A673 (cell line): ENCODE measurements around the gene SLC25A21. TPM values are rescaled to one million over a fixed set of nuclear protein-coding genes. Genes with fewer than 3 reads are reported as not detected.

Experiments used
- BruUV-seq: library from RNA; stranded (reverse); fragments of 400-500 nt; replicated peaks from 2 replicates; lab custom pipeline; 2021; lab: Mats Ljungman, UMichigan
- CTCF ChIA-PET: fragments of 300-600 bp; sonication (Branson Sonifier 250); formaldehyde crosslinking; loops from one replicate; lab custom pipeline; 2022; ENCODE audit warnings: antibody characterized with exemption; lab: Charles Lee
- POLR2A ChIA-PET: fragments of 300-600 bp; sonication (Branson Sonifier 250); formaldehyde crosslinking; loops from one replicate; lab custom pipeline; 2022; ENCODE audit warnings: antibody characterized with exemption; ENCODE audit not compliant: low non-redundant PET; lab: Charles Lee
- DNase-seq: peaks from one replicate; pipeline ENCODE4 v3.0.0-alpha.2; 2015; ENCODE audit warnings: low spot score
- H3K27ac ChIP-seq: fragments of 200-600 bp; sonication (generic); 2 replicates; pipeline ENCODE4 v1.5.1; 2016; ENCODE audit warnings: mixed run types, low read depth, mild to moderate bottlenecking, mixed read lengths, antibody characterized with exemption, low read length; ENCODE audit not compliant: poor library complexity, severe bottlenecking
- H3K27me3 ChIP-seq: fragments of 200-600 bp; sonication (generic); replicated peaks from 2 replicates; pipeline ENCODE4 v1.6.1; 2017; ENCODE audit warnings: mixed run types, low read depth, mild to moderate bottlenecking, mixed read lengths, antibody characterized with exemption, low read length; ENCODE audit not compliant: insufficient read depth, poor library complexity
- H3K36me3 ChIP-seq: fragments of 200-600 bp; sonication (generic); 2 replicates; pipeline ENCODE4 v1.6.1; 2016; ENCODE audit warnings: mixed run types, mild to moderate bottlenecking, mixed read lengths, antibody characterized with exemption, low read length; ENCODE audit not compliant: insufficient read depth, poor library complexity, severe bottlenecking
- H3K4me1 ChIP-seq: fragments of 200-600 bp; sonication (generic); 2 replicates; pipeline ENCODE4 v1.6.1; 2017; ENCODE audit warnings: mixed run types, mild to moderate bottlenecking, mixed read lengths, antibody characterized with exemption, low read length; ENCODE audit not compliant: insufficient read depth, poor library complexity, severe bottlenecking
- H3K4me3 ChIP-seq: fragments of 200-600 bp; sonication (generic); 2 replicates; pipeline ENCODE4 v1.5.1; 2016; ENCODE audit warnings: low read depth, mixed run types, mild to moderate bottlenecking, mixed read lengths, low read length; ENCODE audit not compliant: poor library complexity, severe bottlenecking
- H3K9me3 ChIP-seq: fragments of 200-600 bp; sonication (generic); 2 replicates; pipeline ENCODE4 v1.6.1; 2016; ENCODE audit warnings: mixed run types, low read depth, mild to moderate bottlenecking, mixed read lengths, antibody characterized with exemption, low read length; ENCODE audit not compliant: poor library complexity, severe bottlenecking
- CTCF ChIP-seq: fragments of 300-800, 200-600 bp; sonication (generic); conservative IDR thresholded peaks from 2 replicates; pipeline ENCODE4 v1.5.1; 2017; ENCODE audit warnings: low read depth, mild to moderate bottlenecking, antibody characterized with exemption, low read length, moderate library complexity, mixed read lengths
- EZH2 ChIP-seq: fragments of 200-600 bp; sonication (generic); IDR thresholded peaks from 2 replicates; pipeline ENCODE4 v1.6.1; 2017; ENCODE audit warnings: borderline replicate concordance, low read depth, mild to moderate bottlenecking, mixed read lengths, antibody characterized with exemption, low read length; ENCODE audit not compliant: poor library complexity, severe bottlenecking
- intact Hi-C: fragments of 100-400 bp; cut with micrococcal nuclease; formaldehyde crosslinking; loops from one replicate; pipeline ENCODE4 v1.10.0; 2022; ENCODE audit not compliant: unreplicated experiment
- total RNA-seq: library from RNA; stranded (reverse); gene quantifications from 2 replicates; pipeline ENCODE4 v1.2.3, GENCODE V29; 2021

The SLC25A21 gene
- total RNA-seq, 1 experiment from 2014 or later: 4.7 TPM

- Histone ChIP-seq H3K4me1 (peaks cover 34% of the 10 kb centered on the region), H3K27me3 (no peaks in the 10 kb centered on the region), H3K36me3 (peaks cover 33% of the 10 kb centered on the region), H3K27ac (peak overlapping the region; percentile 82), H3K9me3 (no peaks in the 10 kb centered on the region), H3K4me3 (peak overlapping the region; percentile 63)
- intact Hi-C loops: loop anchor here (2.0 kb wide), 1 partner anchor 95 kb away; no protein-coding TSS in a partner anchor
- POLR2A ChIA-PET: no interaction called here
- CTCF ChIA-PET: no interaction called here
- TF ChIP-seq EZH2 (no peak), CTCF (no peak)
- no TSS peak for BruUV-seq
- no peak for DNase-seq
These were observed 506.5 kb downstream of the SLC25A21 start for GRCh38 chr14:36665887-36666415.

GRCh38 chr14:36664322-36665193, 507.8 kb downstream of the SLC25A21 start:
- H3K36me3 ChIP-seq: peaks cover 26% of the 10 kb centered on the region
- TF ChIP-seq EZH2: no peak
- peaks cover 34% of the 10 kb centered on the region for H3K4me1 ChIP-seq
- H3K4me3 ChIP-seq: peak overlapping the region; percentile 63
- H3K27me3 ChIP-seq: no peaks in the 10 kb centered on the region
- peak; percentile 85 for DNase-seq
- peak overlapping the region; percentile 82 for H3K27ac ChIP-seq
- ChIA-PET POLR2A (interaction anchor here (0.7 kb wide), 1 partner anchor 97 kb away, joined by 4 read pairs; no protein-coding TSS in a partner anchor), CTCF (interaction anchor here (0.7 kb wide), 1 partner anchor 566 kb away, joined by 5 read pairs; no protein-coding TSS in a partner anchor)
- no peaks in the 10 kb centered on the region for H3K9me3 ChIP-seq
- intact Hi-C loops: loop anchor here (2.0 kb wide), 1 partner anchor 96 kb away; no protein-coding TSS in a partner anchor
- BruUV-seq: TSS peak; percentile 40

- BruUV-seq: TSS peak; percentile 44
- TF ChIP-seq EZH2 (no peak), CTCF (no peak)
- CTCF ChIA-PET: no interaction called here
- intact Hi-C loops: loop anchor here (2.0 kb wide), 1 partner anchor 97 kb away; no protein-coding TSS in a partner anchor
- Histone ChIP-seq H3K36me3 (peaks cover 22% of the 10 kb centered on the region), H3K9me3 (no peaks in the 10 kb centered on the region), H3K4me1 (peaks cover 34% of the 10 kb centered on the region), H3K27me3 (no peaks in the 10 kb centered on the region), H3K4me3 (peak overlapping the region; percentile 63), H3K27ac (peak overlapping the region; percentile 82)
- POLR2A ChIA-PET: no interaction called here
- peak; percentile 53 for DNase-seq
These were observed 508.7 kb downstream of the SLC25A21 start for GRCh38 chr14:36663404-36664321.
